ENCODE measurements around the gene PRRX2.
"Not testable (repeated sequence)": the region's sequence is repeated elsewhere in the genome, so short reads cannot be mapped to it uniquely, and the experiment has no call there.

The PRRX2 gene

DNA sequence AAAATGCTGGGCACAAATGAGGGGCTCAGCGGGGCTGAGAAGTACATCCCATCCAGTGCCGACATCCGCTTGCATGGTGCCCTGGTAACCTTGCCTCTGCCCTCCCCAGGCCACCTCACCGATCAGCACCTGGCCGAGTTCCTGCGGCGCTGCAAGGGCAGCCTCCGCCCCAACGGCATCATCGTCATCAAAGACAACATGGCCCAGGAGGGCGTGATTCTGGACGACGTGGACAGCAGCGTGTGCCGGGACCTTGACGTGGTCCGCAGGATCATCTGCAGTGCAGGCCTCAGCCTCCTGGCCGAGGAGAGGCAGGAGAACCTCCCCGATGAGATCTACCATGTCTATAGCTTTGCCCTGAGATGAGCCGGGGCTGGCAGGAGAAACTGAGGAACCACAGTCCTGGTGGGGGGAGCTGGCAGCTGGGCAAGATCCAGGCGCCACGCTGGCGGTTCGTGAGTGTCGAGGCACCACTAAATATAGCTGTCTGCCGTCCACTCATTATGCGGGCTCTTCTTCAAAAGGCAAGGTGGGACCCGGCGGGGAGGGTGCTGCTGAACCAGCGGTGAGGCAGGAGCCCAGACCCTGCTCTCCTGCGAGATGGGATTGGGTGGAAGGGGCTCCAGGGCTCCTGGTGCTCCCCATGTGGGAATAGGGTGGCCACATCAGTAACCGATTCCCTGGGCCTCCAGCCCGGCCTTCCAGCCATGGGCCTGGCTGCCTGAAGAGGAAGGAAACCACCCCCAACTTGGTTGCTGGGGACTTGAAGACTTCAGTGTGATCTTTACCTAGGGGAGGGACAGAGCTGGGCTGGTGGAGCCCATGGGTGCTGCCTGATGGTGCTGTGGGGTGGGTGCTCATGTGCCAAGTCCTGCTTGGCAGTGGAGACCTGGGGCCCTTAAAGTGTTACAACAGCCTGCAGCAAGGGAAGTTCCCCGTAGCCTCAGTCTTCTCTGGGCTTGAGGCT is 30.1 kb upstream of the PRRX2 start:
- DNase-seq (ENCODE audit: insufficient read length, low spot score) (no peak), FAIRE-seq (no peak)

DNA sequence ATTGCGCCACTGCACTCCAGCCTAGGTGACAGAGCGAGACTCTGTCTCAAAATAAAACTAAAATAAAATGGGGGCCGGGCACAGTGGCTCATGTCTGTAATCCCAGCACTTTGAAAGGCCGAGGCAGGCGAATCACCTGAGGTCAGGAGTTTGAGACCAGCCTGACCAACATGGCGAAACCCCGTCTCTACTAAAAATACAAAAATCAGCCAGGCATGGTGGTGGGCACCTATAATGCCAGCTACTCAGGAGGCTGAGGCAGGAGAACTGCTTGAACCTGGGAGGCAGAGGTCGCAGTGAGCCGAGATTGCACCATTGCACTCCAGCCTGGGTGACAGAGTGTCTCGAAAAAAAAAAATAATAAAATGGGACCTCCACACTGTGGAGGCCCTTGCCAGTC is 29.1 kb upstream of the PRRX2 start:
- not testable (repeated sequence) for DNase-seq (ENCODE audit: insufficient read length, low spot score); FAIRE-seq

DNA sequence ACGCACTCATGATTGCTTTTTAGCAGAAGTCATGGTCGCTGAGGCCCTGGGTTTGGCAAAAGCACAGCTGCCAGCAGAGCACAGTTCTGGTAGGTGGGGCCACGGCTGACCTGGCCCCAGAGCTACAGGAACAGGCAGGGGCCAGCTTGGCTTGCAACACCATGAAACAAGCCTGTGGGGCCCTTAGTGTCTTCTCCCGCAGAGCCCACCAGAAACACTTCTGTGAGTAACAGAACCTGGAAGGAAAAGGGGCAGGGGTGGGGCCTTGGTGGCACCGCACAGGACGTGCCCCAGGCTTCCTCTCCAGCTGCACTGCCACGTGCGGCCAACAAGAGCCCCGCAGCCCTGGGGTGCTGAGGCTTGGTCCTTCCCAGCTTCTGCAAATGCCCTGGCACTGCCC is 28.3 kb upstream of the PRRX2 start:
- FAIRE-seq (no peak), DNase-seq (ENCODE audit: insufficient read length, low spot score) (no peak)

DNA sequence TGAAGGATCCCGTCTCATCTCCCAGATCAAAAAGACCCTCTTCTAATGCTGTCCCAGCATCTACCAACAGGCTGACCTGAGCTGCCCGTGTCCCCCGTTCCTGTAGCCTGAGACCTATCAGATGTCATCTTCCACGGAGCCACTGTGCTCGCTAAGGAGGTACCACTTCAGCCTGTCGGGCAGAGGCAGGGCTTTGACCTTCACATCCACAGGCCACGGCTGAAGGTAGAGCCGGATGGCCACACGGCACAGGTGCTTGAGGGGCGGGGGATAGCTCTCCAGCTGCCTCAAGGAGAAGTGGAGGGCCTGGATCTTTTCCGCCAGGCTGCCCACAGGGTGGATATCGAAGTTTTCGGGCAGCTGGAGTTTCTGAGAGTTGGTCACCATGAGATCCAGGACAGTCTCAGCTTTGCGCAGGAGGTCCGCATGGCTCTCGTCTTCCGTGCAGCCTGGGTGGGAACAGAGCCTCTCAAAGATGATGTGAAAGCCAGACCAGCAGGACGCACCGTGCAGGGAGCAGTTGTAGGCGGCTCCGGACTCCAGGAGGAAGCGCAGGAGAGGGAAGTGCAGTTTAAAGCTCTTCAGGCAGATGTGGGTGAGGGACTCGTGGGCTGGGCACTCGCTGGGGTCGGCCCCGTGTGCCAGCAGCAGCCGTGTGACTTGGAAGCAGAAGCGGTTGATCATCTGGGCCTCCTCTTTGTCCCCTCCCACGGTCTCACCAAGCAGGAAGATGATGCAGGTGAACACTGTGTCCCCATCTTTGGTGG is 27.6 kb upstream of the PRRX2 start:
- FAIRE-seq (no peak), DNase-seq (ENCODE audit: insufficient read length, low spot score) (no peak)

DNA sequence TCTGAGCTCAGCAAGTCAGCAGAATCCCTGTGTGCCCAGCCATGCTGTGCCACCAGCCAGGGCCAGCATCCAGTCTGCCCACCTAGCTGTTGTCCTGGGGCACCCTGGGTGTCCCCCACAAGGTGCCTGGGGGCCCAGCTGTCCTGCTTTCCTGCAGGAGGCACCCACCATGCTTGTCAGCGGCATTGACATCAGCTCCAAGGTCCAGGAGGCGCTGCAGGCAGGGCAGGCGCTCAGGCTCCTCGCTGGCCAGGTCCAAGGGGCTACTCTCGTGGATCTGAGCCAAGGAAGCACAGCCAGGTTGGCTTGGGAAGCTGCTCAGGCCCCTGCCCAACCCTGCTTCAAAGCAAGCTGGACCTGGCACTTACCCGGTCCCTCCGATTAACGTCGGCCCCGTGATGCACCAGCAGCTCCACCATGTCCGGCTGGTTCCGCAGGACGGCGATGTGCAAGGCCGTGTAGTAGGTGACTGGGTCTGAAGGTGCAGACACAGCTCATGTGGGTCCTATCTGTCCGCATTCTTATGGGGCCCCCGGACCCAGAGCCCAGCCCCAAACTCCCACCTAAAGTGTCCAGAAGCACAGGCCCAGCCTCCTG is 26.3 kb upstream of the PRRX2 start:
- no peak for FAIRE-seq
- no peak for DNase-seq (ENCODE audit: insufficient read length, low spot score)

DNA sequence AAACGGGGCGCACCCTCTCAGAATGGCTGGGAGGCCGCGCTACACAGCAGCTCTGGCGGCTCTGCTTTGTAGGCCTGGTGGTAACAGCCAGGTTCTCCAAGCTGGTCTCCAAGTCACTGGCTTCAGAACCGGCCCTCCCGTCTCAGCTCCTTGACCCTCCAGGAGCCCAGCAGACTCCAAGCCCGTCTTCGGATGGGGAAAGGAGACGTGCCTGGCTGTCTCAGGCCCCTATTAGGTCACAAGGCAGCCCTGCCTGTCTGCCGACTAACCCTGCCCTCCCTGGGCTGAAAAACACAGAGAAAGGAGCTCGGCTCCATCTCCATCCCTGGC is 25.7 kb upstream of the PRRX2 start:
- FAIRE-seq (no peak), DNase-seq (ENCODE audit: insufficient read length, low spot score) (no peak)

DNA sequence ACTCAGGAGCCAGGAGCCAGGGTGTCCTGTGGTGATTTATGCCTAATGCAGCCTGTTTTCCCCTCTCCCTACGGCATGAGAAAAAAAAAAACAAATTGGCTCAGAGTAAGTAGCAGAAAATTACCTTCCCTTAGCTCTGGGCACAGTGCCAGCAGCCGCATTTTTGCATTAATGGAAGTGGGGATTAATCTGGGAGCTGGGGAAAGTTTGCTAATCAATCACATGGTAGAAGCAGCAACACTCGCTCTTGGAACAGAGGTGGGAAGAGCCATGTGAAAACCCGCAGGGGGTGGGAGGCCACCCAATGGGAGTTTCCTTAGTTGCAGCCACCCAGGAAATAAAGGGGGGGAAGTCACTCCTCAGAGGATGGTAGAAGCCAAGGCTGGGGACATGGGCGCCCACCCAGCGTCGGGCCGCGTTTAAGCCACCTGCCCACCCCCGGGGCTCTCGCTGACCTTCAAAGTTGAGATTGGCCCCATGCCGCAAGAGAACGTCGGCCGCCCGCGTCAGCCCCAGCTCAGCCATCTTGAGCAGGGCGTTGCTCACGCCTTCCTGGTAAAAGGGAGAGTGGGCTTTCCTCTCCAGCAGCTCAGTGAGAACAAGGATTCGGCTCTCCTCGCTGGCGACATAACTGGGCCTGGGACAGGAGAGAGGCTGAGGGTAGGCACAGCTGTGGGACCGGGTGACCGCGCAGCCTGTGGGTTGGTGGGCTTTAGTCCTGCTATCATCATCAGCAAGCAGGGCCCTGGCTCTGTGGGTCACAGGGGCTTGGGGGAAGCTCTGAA is 25.2 kb upstream of the PRRX2 start:
- no peak for FAIRE-seq
- DNase-seq (ENCODE audit: insufficient read length, low spot score) = no peak

DNA sequence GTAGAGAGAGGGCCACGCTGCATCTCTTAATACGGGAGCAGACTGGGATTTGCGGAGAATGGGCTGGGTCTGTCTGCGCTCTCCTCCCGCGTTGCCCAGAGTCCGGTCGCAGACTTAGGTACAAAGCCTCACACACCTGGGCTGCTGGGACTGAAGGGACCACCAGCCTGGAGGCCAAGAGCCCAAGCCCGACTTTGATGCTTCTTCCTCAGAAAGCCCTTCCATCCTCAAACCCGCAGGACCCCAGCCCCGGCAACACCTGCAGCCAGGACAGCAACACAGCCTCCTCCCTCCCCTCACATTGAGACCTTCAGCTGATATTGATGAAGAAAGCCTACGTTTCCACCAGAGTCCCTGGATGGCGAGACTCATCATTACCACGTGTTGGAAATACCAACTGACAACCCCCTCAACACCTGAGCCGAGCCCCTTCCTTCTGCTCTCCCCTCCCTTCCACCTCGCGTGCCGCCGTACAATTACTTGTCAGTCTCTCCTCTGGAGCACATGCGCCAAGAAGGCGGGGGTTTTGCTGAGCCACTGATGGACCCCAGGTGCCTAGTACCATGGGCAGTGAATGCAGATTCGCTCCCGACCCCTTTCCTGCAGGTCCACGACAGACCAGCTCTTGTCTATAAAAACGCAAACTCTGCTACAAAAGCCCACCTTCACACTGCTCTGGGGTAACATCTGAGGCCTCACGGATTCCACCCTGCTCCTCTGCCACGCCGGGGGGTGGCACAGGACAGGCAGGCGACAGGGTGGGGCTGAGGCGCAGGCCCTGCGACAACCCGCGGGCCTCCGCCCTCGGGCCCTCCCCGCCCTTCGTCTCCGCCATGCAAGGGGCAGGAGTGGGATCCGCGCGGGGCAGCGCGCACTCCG is 24.3 kb upstream of the PRRX2 start:
- FAIRE-seq = no peak
- no peak for DNase-seq (ENCODE audit: insufficient read length, low spot score)

DNA sequence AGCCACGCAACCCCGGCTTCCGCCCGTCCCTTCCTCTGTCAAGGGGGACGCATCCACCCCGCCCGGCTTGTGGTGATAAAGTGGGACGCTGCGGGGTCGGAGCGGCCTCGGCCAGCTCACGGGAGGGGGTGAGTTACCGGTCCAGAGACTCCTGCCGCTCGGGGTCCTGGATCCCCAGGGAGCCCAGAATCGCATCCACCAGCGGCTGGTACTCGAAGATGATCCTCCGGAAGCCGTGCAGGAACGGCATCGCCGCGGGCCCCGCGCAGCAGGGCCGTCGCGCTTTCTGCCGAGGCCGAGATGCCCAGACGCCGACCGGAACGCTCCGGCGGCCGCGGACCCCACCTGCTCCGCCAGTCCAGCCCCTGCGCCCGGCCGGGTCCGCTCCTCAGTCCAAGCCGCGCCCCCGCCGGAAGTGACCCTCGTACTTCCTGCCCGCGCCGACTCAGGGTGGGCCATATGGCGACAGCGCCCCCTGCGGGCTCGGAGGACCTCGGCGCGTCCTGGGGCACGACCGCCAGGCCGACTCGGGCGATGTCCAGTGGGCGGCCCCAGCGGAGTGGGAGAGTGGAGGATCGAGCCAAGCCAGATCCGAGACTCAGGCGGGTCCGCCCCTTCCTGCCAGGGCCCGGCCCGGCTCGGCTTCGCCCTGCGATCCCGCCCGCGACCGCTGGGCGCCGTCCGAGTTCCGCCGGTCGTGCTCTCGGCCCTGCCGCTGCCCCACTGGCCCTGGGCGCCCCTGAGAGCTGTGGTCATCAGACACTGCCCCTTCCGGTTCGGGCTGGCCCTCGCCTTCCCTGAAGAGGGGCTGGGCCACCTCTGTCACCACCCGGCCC is 23.5 kb upstream of the PRRX2 start, which contains the start of gene ASB6:
Gene ASB6, minus strand, starts transcription at position 402 of the 836 bp plus-strand sequence. Its CDS starts 152 bp downstream, at position 250.
- DNase-seq (ENCODE audit: insufficient read length, low spot score) = peak; percentile 96
- peak; percentile 98 for FAIRE-seq

DNA sequence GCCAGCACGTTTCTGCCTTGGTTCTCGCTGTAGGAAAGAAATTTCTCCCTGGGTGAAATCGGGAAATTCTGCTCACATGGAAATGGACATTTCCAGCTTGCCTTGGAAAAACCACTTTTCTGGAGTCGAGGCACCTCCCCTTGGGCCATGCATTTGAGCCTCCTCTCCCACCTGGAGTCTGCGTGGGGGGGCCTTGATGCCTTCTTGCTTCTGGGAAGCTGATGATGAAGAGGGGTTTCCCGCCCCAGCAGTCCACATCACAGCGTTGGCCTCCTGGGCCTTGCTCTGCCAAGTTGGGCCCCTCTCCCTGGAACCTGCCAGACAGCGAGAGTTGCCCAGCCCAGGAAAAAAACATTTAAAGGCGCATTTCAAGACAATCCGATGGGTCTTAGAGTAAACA is 21.7 kb upstream of the PRRX2 start:
- no peak for FAIRE-seq
- no peak for DNase-seq (ENCODE audit: insufficient read length, low spot score)

DNA sequence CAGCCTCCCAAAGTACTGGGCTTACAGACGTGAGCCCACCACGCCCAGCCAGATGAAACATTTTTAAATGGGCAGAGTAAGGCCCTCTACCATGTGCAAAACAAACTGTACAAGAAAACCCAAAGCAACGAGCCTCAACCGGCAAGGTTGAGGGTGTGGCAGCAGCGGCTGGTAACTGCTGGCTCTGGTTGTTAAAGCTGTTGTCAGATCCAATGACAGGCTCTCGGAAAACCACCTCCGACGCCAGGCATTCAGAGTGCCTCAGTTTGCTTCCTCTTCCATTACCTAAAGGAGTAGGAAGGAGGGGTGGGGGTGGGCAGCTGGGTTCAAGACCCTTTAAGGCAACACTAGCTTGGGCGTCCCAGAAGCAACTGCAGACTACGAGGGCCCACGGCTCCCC is 21.1 kb upstream of the PRRX2 start:
- DNase-seq (ENCODE audit: insufficient read length, low spot score) = no peak
- no peak for FAIRE-seq

DNA sequence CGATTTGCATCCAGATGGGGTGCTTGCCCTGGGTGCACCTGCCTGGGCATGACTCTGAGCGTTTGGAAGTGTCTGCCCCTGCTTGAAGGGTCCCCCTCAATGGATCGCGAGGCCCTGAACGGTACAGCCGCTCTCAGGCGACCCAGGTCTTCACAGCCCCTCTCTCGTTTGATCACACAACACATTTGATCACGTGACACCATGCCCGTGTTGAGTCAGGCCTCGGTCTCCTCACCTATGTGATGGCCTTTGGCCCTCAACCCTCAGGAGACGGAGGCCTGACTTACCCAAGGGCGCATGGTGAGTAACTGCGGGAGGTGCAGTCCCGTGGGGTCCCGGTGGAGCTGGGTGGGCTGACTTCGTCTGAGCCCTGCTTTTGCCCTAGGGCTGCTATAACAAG is 20.5 kb upstream of the PRRX2 start:
- FAIRE-seq (no peak), DNase-seq (ENCODE audit: insufficient read length, low spot score) (no peak)

DNA sequence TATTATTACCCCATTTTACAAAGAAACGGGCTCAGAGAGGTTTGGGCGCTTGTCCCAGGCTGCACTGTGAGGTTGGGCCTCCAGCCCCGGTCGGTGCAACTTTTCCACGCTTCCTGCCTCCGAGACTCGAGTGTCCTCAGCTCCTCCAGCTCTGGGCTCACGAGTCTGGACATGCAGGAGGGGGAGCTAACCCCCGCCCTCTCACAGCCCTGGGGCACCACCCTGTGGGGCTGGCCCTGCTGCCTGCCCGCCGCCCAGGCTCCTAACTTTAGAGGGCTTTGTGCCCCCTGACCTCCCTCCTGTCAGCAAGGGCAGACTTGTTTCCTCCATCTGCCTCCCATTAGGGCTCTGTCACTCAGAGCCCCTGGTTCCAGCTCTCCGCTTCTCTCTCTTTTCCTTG is 19.2 kb upstream of the PRRX2 start:
- FAIRE-seq = no peak
- no peak for DNase-seq (ENCODE audit: insufficient read length, low spot score)

DNA sequence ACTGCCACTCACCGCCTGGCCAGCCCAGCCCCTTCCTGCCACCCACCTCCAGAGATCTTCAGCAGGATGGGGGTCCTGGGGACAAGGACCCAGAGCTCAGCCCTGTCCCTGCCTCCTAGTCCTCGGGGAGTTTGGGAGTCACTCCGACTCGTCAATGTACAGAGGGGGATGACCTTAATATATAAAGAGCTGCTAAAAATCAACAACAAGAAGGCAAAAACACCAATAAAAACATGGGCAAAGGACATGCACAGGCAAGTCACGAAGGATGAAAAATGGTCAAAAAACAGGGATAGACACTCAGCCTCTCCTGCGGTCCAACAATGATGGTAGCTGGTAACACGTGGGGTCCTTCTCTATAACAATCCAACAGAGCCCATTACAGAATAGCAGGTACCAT is 18.8 kb upstream of the PRRX2 start:
- no peak for DNase-seq (ENCODE audit: insufficient read length, low spot score)
- FAIRE-seq = no peak

DNA sequence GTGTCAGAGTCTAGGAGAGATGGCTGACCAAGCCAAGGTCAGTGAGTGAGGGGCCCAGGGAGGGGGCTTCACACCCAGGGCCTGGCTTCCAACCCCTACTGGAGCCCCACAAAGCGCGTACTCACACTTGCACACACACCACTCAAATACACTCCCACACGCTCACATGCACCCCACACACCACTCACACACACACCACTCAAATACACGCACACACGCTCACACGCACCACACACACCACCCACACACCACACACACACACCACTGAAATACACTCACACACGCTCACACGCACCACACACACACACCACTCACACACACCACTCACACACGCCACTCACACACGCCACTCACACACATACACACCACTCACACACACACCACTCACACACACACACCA is 17.8 kb upstream of the PRRX2 start:
- DNase-seq (ENCODE audit: insufficient read length, low spot score) = no peak
- no peak for FAIRE-seq

DNA sequence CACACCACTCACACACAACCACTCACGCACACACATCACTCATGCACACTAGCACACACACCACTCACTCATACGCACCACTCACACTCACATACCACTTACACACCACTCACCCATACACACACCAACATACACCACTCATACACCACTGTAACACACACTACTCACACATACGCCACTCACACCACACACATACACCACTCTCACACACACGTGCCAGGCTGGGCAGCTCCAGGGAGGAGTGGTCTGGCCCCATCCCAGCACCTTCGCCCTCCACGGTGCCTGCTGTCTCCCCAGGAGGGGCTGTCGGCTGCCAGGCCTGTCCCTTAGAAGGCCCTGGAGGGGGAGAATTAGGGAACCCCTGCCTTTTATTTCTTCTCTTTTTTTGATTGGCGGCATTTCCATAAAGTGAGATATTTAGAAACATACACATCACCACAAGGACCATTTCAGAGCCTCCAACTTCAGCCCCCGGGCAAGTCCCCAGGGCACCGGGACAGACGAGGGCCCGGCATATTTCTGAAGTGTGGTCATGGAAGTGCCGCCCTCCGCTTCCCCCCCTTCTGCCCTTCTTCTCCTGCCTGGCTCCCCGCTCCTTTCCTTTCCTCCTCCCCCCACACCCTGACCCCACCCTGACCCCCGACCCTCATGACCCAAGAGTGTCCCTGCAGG is 17.2 kb upstream of the PRRX2 start:
- no peak for DNase-seq (ENCODE audit: insufficient read length, low spot score)
- FAIRE-seq = peak; percentile 97

DNA sequence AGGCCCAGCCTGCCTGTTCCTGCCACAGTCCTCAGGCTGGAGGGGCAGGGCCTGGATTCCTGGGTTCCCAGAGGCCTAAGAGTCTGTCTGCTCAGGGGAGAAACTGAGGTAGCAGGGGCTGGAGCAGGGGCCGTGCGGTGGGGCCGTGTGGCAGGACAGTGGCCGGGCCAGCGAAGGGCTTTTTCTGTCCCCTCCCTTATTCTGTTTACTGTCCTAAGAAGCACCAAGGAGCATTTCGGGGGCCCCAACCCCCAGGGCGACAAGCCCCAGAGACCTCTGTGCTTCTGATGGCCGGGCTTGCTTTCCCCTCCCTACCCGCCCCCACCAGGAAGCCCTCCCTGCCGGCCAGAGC is 16.7 kb upstream of the PRRX2 start:
- DNase-seq (ENCODE audit: insufficient read length, low spot score) (no peak), FAIRE-seq (no peak)
